ENCODE measurements around the gene CCR5AS.
"Not testable (repeated sequence)": the region's sequence is repeated elsewhere in the genome, so short reads cannot be mapped to it uniquely, and the experiment has no call there.

Gene CCR5AS

DNA sequence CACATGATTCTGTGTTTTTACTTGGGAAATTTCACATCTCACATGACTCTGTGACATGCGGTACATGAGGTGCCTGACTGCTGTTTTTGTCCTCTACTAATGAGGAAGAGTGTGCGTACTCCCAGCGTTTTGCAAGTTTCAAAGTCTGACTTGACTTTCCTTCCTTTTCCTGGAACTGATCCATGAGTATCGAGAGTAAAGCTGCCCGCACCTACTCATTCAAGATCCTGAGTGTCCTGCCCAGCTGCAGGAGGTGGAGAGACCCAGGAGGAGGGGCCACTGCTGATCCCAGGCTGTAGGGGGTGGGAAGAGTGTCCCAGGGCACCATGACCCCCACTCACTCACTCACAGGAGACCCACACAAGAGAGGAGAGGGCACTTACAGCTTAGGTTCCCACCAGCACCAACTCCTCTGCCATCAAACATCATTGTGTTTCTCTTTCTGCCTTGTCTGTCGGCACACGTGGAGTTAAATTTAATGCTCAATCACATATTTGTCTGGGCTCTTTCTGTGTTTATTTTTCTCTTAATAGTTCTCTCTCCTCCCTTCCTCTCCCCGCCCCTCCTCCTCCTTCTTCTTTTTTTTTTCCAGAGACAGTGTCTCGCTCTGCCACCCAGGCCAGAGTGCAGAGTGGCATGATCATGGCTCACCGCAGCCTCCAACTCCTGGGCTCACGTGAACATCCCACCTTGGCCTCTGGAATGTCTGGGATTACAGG lies 1.4 kb downstream of the CCR5AS start:
- Mint-ChIP-seq H3K27me3 (ENCODE audit: insufficient read depth) (peaks cover 26% of the 10 kb centered on the region), H3K4me1 (ENCODE audit: low read depth) (peaks cover 39% of the 10 kb centered on the region), H3K27ac (no peak overlapping the region), H3K9me3 (peaks cover 4% of the 10 kb centered on the region; the same call in 1 of the 2 replicates), H3K4me3 (no peak overlapping the region; the same call in 1 of the 2 replicates), H3K36me3 (ENCODE audit: low read depth) (no peaks in the 10 kb centered on the region)
- DNase-seq: no peak
- TF ChIP-seq, protein P1, sequence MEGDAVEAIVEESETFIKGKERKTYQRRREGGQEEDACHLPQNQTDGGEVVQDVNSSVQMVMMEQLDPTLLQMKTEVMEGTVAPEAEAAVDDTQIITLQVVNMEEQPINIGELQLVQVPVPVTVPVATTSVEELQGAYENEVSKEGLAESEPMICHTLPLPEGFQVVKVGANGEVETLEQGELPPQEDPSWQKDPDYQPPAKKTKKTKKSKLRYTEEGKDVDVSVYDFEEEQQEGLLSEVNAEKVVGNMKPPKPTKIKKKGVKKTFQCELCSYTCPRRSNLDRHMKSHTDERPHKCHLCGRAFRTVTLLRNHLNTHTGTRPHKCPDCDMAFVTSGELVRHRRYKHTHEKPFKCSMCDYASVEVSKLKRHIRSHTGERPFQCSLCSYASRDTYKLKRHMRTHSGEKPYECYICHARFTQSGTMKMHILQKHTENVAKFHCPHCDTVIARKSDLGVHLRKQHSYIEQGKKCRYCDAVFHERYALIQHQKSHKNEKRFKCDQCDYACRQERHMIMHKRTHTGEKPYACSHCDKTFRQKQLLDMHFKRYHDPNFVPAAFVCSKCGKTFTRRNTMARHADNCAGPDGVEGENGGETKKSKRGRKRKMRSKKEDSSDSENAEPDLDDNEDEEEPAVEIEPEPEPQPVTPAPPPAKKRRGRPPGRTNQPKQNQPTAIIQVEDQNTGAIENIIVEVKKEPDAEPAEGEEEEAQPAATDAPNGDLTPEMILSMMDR (IDR thresholded peaks at IDR 0.05): no peak

DNA sequence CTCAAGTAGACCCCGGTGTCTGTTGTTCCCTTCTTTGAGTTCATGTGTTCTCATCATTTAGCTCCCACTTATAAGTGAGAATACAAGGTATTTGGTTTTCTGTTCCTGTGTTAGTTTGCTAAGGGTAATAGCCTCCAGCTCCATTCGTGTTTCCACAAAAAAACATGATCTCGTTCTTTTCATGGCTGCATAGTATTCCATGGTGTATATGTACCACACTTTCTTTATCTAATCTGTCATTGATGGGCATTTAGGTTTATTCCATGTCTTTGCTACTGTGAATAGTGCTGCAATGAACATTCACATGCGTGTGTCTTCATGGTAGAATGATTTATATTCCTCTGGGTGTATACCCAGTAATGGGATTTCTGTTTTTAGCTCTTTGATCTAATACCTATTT lies 4.0 kb downstream of the CCR5AS start:
- Mint-ChIP-seq H3K4me1 (ENCODE audit: low read depth) (peaks cover 27% of the 10 kb centered on the region), H3K27me3 (ENCODE audit: insufficient read depth) (peaks cover 21% of the 10 kb centered on the region)
- not testable (repeated sequence) for H3K36me3 Mint-ChIP-seq (ENCODE audit: low read depth); H3K4me3 Mint-ChIP-seq; H3K27ac Mint-ChIP-seq; H3K9me3 Mint-ChIP-seq; DNase-seq

DNA sequence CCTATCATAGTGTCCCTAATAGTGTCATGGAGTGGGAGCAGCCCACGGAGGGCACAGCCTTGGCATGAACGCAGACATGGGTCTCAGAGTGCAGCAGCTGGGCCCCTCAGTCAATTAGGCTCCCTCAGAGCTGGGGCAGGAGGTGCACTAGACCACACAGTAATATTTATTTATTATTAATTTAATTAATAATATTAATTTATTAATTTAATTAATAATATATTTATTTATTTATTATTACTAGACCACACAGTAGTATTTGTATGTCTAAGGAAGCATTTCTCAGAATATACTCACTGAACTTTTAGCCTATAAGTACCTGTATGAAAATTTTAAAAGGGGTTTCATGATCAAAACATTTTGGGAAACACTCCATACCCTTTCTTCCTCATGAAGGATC lies 5.3 kb downstream of the CCR5AS start:
- Mint-ChIP-seq H3K9me3 (peaks cover 4% of the 10 kb centered on the region; the same call in 1 of the 2 replicates), H3K27ac (no peak overlapping the region), H3K4me3 (no peak overlapping the region), H3K36me3 (ENCODE audit: low read depth) (no peaks in the 10 kb centered on the region), H3K4me1 (ENCODE audit: low read depth) (peaks cover 13% of the 10 kb centered on the region), H3K27me3 (ENCODE audit: insufficient read depth) (peaks cover 22% of the 10 kb centered on the region)
- DNase-seq: no peak
- TF ChIP-seq, protein P1 (IDR thresholded peaks at IDR 0.05): no peak

DNA sequence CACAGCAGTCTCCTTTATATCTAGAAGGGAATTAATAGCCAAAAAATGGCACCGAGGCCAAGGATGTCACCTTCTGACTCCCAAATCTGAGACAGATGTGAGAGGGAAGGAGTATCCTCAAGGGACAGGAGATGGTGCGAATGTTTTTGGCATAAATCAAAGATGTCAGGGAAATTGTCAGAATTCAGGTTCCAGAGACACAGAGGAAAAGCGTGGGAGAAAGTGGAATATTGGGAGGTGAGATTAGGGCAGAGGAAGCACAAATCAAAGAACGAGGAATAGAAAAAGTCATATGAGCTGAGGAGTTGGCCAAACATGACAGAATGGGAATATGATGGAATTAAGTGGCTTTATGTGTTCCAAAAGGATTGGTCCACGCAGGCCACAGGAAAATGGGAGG lies 6.0 kb downstream of the CCR5AS start:
- Mint-ChIP-seq H3K4me3 (no peak overlapping the region), H3K36me3 (ENCODE audit: low read depth) (no peaks in the 10 kb centered on the region), H3K27me3 (ENCODE audit: insufficient read depth) (peaks cover 21% of the 10 kb centered on the region), H3K9me3 (peaks cover 4% of the 10 kb centered on the region; the same call in 1 of the 2 replicates), H3K4me1 (ENCODE audit: low read depth) (peaks cover 7% of the 10 kb centered on the region; the same call in 1 of the 2 replicates), H3K27ac (no peak overlapping the region)
- DNase-seq: no peak
- TF ChIP-seq, protein P1 (IDR thresholded peaks at IDR 0.05): no peak

DNA sequence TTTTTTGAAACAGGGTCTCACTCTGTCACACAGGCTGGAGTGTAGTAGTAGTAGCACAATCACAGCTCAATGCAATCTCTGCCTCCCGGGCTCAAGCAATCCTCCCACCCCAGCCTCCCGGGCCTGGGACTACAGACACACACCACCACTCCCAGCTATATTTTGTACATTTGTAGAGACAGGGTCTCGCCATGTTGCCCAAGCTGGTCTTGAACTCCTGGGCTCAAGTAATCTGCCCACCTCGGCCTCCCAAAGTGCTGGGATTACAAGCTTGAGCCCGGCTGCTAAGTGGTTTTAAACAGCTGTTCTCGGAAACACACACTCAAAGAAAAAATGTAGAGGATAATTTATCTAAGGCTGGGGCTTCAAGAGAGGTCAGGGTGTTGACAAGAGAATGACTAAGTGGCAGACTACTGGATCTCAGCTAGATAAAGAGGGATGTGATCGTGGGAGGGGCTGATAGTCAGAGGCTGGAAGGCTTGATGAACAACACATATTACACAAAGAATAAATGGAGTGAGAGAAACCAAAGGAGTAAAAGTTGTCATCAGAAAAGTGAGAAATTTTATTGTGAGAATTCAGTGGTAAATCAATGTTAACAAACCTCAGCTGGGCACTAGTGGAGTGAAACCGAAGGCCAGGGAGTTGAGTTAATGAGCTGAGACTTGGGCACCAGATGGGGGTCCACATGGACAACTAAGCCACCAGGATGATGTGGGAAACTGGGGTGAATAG lies 6.7 kb downstream of the CCR5AS start:
- H3K9me3 Mint-ChIP-seq: peaks cover 4% of the 10 kb centered on the region; the same call in 1 of the 2 replicates
- no peaks in the 10 kb centered on the region for H3K36me3 Mint-ChIP-seq (ENCODE audit: low read depth)
- no peak overlapping the region for H3K27ac Mint-ChIP-seq
- no peak for DNase-seq
- TF ChIP-seq, protein P1 (IDR thresholded peaks at IDR 0.05): no peak
- H3K4me1 Mint-ChIP-seq (ENCODE audit: low read depth): peaks cover 7% of the 10 kb centered on the region
- peaks cover 20% of the 10 kb centered on the region for H3K27me3 Mint-ChIP-seq (ENCODE audit: insufficient read depth)
- H3K4me3 Mint-ChIP-seq: no peak overlapping the region

DNA sequence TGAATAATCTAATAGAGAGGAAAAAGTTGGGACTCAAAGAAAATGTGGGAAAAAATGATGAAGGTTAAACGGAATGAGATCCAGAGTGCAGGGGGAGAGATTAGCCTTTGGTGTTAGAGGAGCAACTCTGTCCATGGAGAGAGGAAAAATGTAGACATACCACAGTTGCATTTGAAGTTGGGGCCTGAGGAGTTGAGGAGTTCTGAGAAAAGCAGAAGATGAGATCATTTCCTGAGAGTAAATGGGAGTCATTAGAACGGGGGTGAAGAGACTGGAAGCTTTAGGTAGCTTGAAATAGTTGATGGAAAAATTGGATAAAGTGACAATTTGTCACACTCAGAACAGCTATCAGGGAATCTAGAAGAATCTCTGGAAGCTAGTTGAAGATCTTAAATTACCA lies 7.3 kb downstream of the CCR5AS start:
- no peaks in the 10 kb centered on the region for H3K36me3 Mint-ChIP-seq (ENCODE audit: low read depth)
- peaks cover 4% of the 10 kb centered on the region; the same call in 1 of the 2 replicates for H3K9me3 Mint-ChIP-seq
- H3K27ac Mint-ChIP-seq: no peak overlapping the region
- H3K4me1 Mint-ChIP-seq (ENCODE audit: low read depth): peaks cover 9% of the 10 kb centered on the region
- peaks cover 20% of the 10 kb centered on the region for H3K27me3 Mint-ChIP-seq (ENCODE audit: insufficient read depth)
- TF ChIP-seq, protein P1 (IDR thresholded peaks at IDR 0.05): no peak
- no peak for DNase-seq
- H3K4me3 Mint-ChIP-seq: no peak overlapping the region

All from HFFc6 (cell line).